B cell (primary cell): Measurements from ENCODE around the gene AP1AR. TPM values are rescaled to one million over a fixed set of nuclear protein-coding genes. Genes with fewer than 3 reads are reported as not detected.

ENCODE experiments used
- ATAC-seq: fragments of 200-7000 bp; cut with Tn5 transposase; one replicate; pipeline ENCODE4 v1.10.0; 2021; ENCODE audit warnings: low read depth, mild to moderate bottlenecking, moderate number of reproducible peaks, moderate library complexity
- CTCF ChIA-PET: fragments of 350-600 bp; sonication (Branson Sonifier 250); formaldehyde crosslinking; loops from one replicate; lab custom pipeline; 2021; ENCODE audit warnings: antibody characterized with exemption, inconsistent platforms; lab: Charles Lee
- POLR2A ChIA-PET: fragments of 350-600 bp; sonication (Branson Sonifier 250); formaldehyde crosslinking; loops from one replicate; lab custom pipeline; 2021; ENCODE audit warnings: antibody characterized with exemption; lab: Charles Lee
- DNase-seq: peaks from one replicate; pipeline ENCODE4 v3.0.0; 2013
- H2AFZ ChIP-seq: 2 replicates; pipeline ENCODE4 v1.6.1; 2012; ENCODE audit warnings: mild to moderate bottlenecking, low read depth, low read length; ENCODE audit not compliant: insufficient read depth, poor library complexity, severe bottlenecking
- H3K27ac ChIP-seq, 2 donors: 1 replicate in 1 of 2; 2 replicates in 1 of 2; pipeline ENCODE4 v1.5.1; 2012 to 2013; ENCODE audit warnings: low read length in 2 of 2, mild to moderate bottlenecking in 2 of 2, moderate library complexity in 1 of 2
- H3K27me3 ChIP-seq, 4 experiments: fragments of 200-600 bp in 1 of 4; sonication (generic) in 1 of 4; replicated peaks in 1 of 4; 1 replicate in 2 of 4; 2 replicates in 2 of 4; pipeline versions ENCODE4 v1.6.1 to v1.7.0; 2013 to 2016; ENCODE audit warnings: low read length in 3 of 4, mild to moderate bottlenecking in 2 of 4, mixed read lengths in 1 of 4, moderate library complexity in 1 of 4; ENCODE audit not compliant: insufficient read depth in 4 of 4, control insufficient read depth in 3 of 4; ENCODE audit errors: control extremely low read depth in 1 of 4
- H3K36me3 ChIP-seq, 2 experiments: replicated peaks in 1 of 2; 1 replicate in 1 of 2; 2 replicates in 1 of 2; pipeline versions ENCODE4 v1.6.1 to v1.7.1; 2013; ENCODE audit warnings: low read length in 1 of 2; ENCODE audit not compliant: insufficient read depth in 2 of 2, control insufficient read depth in 1 of 2; ENCODE audit errors: control extremely low read depth in 1 of 2, extremely low read depth in 1 of 2
- H3K4me1 ChIP-seq, 2 donors: fragments of 200-600 bp in 1 of 2; sonication (generic) in 1 of 2; 1 replicate in 1 of 2; 2 replicates in 1 of 2; pipeline versions ENCODE4 v1.5.1 to v1.6.1; 2013 to 2017; ENCODE audit warnings: low read length in 2 of 2; ENCODE audit not compliant: control insufficient read depth in 2 of 2, insufficient read depth in 2 of 2
- H3K4me2 ChIP-seq: replicated peaks from 2 replicates; pipeline ENCODE3; 2012; ENCODE audit warnings: mild to moderate bottlenecking, low read depth, low read length; ENCODE audit not compliant: poor library complexity, severe bottlenecking
- H3K4me3 ChIP-seq, 5 experiments: fragments of 200-600 bp in 1 of 5; sonication (generic) in 1 of 5; 1 replicate in 3 of 5; 2 replicates in 2 of 5; pipeline versions ENCODE4 v1.5.1 to v1.7.0; 2011 to 2016; ENCODE audit warnings: low read length in 4 of 5, mild to moderate bottlenecking in 4 of 5, low read depth in 2 of 5, control low read depth in 1 of 5, moderate library complexity in 1 of 5; ENCODE audit not compliant: insufficient read depth in 1 of 5; ENCODE audit errors: control extremely low read depth in 1 of 5, extremely low read depth in 1 of 5
- H3K79me2 ChIP-seq: fragments of 200-600 bp; sonication (generic); one replicate; pipeline ENCODE4 v1.6.0; 2016; ENCODE audit warnings: low read length; ENCODE audit not compliant: control insufficient read depth, insufficient read depth
- H3K9ac ChIP-seq: fragments of 200-600 bp; sonication (generic); 2 replicates; pipeline ENCODE4 v1.6.1; 2017; ENCODE audit warnings: mild to moderate bottlenecking, low read length, moderate library complexity
- H3K9me3 ChIP-seq, 3 donors: one replicate each; pipeline versions ENCODE4 v1.6.1 to v1.7.1; 2013; ENCODE audit warnings: low read length in 2 of 3; ENCODE audit not compliant: control insufficient read depth in 2 of 3, insufficient read depth in 1 of 3; ENCODE audit errors: control extremely low read depth in 1 of 3
- H4K20me1 ChIP-seq: 2 replicates; pipeline ENCODE4 v1.6.0; 2012; ENCODE audit warnings: mild to moderate bottlenecking, low read length; ENCODE audit not compliant: insufficient read depth, control insufficient read depth, poor library complexity, severe bottlenecking
- H3K27ac Mint-ChIP-seq: one replicate; pipeline ENCODE4 v1.8.0; 2021; ENCODE audit warnings: mixed read lengths
- H3K27me3 Mint-ChIP-seq: one replicate; pipeline ENCODE4 v1.8.0; 2021; ENCODE audit warnings: mixed read lengths
- H3K4me1 Mint-ChIP-seq: one replicate; pipeline ENCODE4 v1.8.0; 2021; ENCODE audit warnings: mixed read lengths
- H3K4me3 Mint-ChIP-seq: one replicate; pipeline ENCODE4 v1.8.0; 2021; ENCODE audit warnings: mixed read lengths
- H3K9me3 Mint-ChIP-seq: one replicate; pipeline ENCODE4 v1.8.0; 2022; ENCODE audit warnings: mixed read lengths; ENCODE audit not compliant: insufficient read depth
- EZH2 ChIP-seq: IDR thresholded peaks from 2 replicates; pipeline ENCODE4 v1.6.1; 2012; ENCODE audit warnings: borderline replicate concordance, low read depth, mild to moderate bottlenecking, moderate library complexity, low read length; ENCODE audit not compliant: insufficient read depth, poor library complexity, severe bottlenecking
- WGBS: methylation state at CpG from one replicate; pipeline ENCODE4 v1.1.5; 2013; ENCODE audit warnings: missing lambda C conversion rate; ENCODE audit not compliant: insufficient coverage; 5-methylcytosine and 5-hydroxymethylcytosine counted together
- intact Hi-C: fragments of 100-400 bp; cut with micrococcal nuclease; formaldehyde crosslinking; loops from one replicate; pipeline ENCODE4 v1.10.0; 2022
- polyA plus RNA-seq: library from polyadenylated mRNA; depleted of rRNA; stranded (reverse); fragments of >200 nt; gene quantifications from 2 replicates; pipeline ENCODE4 v1.2.3, GENCODE V29; 2012
- total RNA-seq, 2 donors: library from RNA; stranded (reverse); fragments of 120-200 nt in 1 of 2; gene quantifications; 1 replicate in 1 of 2; 2 replicates in 1 of 2; pipeline versions ENCODE4 v1.2.3 to v1.2.4, GENCODE V29; 2013 to 2022
- TF ChIP-seq, protein P1 (sequence below): fragments of 200-600 bp; IDR thresholded peaks from one replicate; pipeline ENCODE4 v1.8.0; 2022; ENCODE audit warnings: antibody characterized with exemption, mild to moderate bottlenecking

AP1AR gene
- total and polyA plus RNA-seq, 2 donors (not counting 1 experiment from before 2014, with no cell fraction given), result 3.4 to 20.3 TPM

DNA sequence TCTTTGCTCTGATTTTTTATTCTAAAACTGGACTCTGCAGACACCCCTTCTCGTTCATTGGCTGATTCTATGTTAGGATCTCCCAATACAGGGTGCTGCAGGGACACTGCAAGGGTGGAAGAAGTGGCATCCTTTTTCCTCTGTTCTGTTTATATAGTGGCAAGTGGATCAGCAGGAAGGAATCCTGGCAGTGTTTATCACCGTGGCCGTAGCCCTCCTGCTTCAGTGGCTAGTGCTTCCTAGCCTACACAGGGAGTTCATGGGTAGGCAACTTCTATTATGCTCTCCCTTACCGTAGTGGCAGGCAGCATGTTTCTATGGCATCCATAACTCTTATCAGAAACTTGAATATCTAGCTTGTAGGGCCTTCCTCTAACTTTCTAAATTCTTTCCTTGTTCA, 6.4 kb upstream of the AP1AR start:
- no peak for DNase-seq
- ChIA-PET POLR2A (no interaction called here), CTCF (interaction anchor here (1.1 to 2.3 kb wide), 3 partner anchors 9 to 11 kb away, joined by 3 to 6 read pairs (median 4); no protein-coding TSS in a partner anchor)
- Histone ChIP-seq H3K27me3 (no peaks in the 10 kb centered on the region), H2AFZ (no peak overlapping the region), H3K36me3 (no peaks in the 10 kb centered on the region), H3K4me1 (peaks cover 0 to 1% of the 10 kb centered on the region in 2 donors), H4K20me1 (no peaks in the 10 kb centered on the region), H3K9me3 (peaks cover 0 to 4% (median 0%) of the 10 kb centered on the region in 3 donors), H3K79me2 (no peaks in the 10 kb centered on the region), H3K4me3 (no peak overlapping the region), H3K27ac (no peak overlapping the region), H3K9ac (no peak overlapping the region), H3K4me2 (no peak overlapping the region)
- H3K4me1 Mint-ChIP-seq, result peaks cover 1% of the 10 kb centered on the region
- no peak overlapping the region for H3K4me3 Mint-ChIP-seq
- no peak overlapping the region for H3K27ac Mint-ChIP-seq
- 88% methylated on average over 4 of the region's 4 CpGs for WGBS
- no peak for ATAC-seq
- TF ChIP-seq, protein P1, sequence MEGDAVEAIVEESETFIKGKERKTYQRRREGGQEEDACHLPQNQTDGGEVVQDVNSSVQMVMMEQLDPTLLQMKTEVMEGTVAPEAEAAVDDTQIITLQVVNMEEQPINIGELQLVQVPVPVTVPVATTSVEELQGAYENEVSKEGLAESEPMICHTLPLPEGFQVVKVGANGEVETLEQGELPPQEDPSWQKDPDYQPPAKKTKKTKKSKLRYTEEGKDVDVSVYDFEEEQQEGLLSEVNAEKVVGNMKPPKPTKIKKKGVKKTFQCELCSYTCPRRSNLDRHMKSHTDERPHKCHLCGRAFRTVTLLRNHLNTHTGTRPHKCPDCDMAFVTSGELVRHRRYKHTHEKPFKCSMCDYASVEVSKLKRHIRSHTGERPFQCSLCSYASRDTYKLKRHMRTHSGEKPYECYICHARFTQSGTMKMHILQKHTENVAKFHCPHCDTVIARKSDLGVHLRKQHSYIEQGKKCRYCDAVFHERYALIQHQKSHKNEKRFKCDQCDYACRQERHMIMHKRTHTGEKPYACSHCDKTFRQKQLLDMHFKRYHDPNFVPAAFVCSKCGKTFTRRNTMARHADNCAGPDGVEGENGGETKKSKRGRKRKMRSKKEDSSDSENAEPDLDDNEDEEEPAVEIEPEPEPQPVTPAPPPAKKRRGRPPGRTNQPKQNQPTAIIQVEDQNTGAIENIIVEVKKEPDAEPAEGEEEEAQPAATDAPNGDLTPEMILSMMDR, result no peak
- no peak for TF ChIP-seq EZH2
- peaks cover 8% of the 10 kb centered on the region for H3K27me3 Mint-ChIP-seq
- intact Hi-C loops, result no loop called here
- H3K9me3 Mint-ChIP-seq, result peaks cover 2% of the 10 kb centered on the region
